SH-SY5Y (cell line): ENCODE measurements around the gene PHACTR1.

Experiments
- GATA2 ChIP-seq: IDR thresholded peaks from 2 replicates; pipeline ENCODE4 v1.6.1; 2011; ENCODE audit warnings: mild to moderate bottlenecking, low read depth, low read length
- GATA3 ChIP-seq: IDR thresholded peaks from 2 replicates; pipeline ENCODE4 v1.6.1; 2011; ENCODE audit warnings: low read depth, mild to moderate bottlenecking, low read length, moderate library complexity

- TF ChIP-seq GATA3 (no peak), GATA2 (no peak)
Observed at GRCh38 chr6:12962987-12963386, 246.4 kb downstream of the PHACTR1 start.
